CD8-positive, alpha-beta memory T cell (primary cell): ENCODE data around the gene TP63. TPM values are rescaled to one million over a fixed set of nuclear protein-coding genes. Genes with fewer than 3 reads are reported as not detected.

ENCODE experiments used
- CTCF ChIA-PET: fragments of 350-600 bp; sonication (Branson Sonifier 250); formaldehyde crosslinking; loops from one replicate; lab custom pipeline; 2021; ENCODE audit warnings: antibody characterized with exemption; lab: Charles Lee
- POLR2A ChIA-PET: fragments of 350-600 bp; sonication (Branson Sonifier 250); formaldehyde crosslinking; loops from one replicate; lab custom pipeline; 2021; ENCODE audit warnings: antibody characterized with exemption; lab: Charles Lee
- DNase-seq, 5 donors: peaks; one replicate each; pipeline versions ENCODE4 v3.0.0 to v3.0.0-alpha.2; 2020 to 2022; ENCODE audit warnings: mixed read lengths in 1 of 5
- H3K27ac ChIP-seq: one replicate; pipeline ENCODE4 v1.7.0; 2013; ENCODE audit warnings: low read depth, mild to moderate bottlenecking, low read length, moderate library complexity
- H3K27me3 ChIP-seq: 2 replicates; pipeline ENCODE4 v1.7.0; 2013; ENCODE audit warnings: low read length, mild to moderate bottlenecking; ENCODE audit not compliant: insufficient read depth, poor library complexity, severe bottlenecking
- H3K36me3 ChIP-seq: 2 replicates; pipeline ENCODE4 v1.7.0; 2013; ENCODE audit warnings: mild to moderate bottlenecking, low read length, moderate library complexity; ENCODE audit not compliant: insufficient read depth
- H3K4me1 ChIP-seq: 2 replicates; pipeline ENCODE4 v1.7.0; 2013; ENCODE audit warnings: mild to moderate bottlenecking, low read length, moderate library complexity; ENCODE audit not compliant: insufficient read depth
- H3K4me3 ChIP-seq: 2 replicates; pipeline ENCODE4 v1.7.0; 2013; ENCODE audit warnings: mild to moderate bottlenecking, low read length
- H3K9me3 ChIP-seq: 2 replicates; pipeline ENCODE4 v1.7.0; 2013; ENCODE audit warnings: mild to moderate bottlenecking, low read length
- H3K27ac Mint-ChIP-seq, 8 donors: one replicate each; pipeline ENCODE4 v1.8.0; 2020 to 2021; ENCODE audit warnings: mixed read lengths in 8 of 8, mild to moderate bottlenecking in 6 of 8, inconsistent platforms in 3 of 8, moderate library complexity in 3 of 8
- H3K27me3 Mint-ChIP-seq, 2 donors: one replicate each; pipeline ENCODE4 v1.8.0; 2020 to 2021; ENCODE audit warnings: mixed read lengths in 2 of 2, mild to moderate bottlenecking in 1 of 2, moderate library complexity in 1 of 2
- H3K36me3 Mint-ChIP-seq, 3 donors: one replicate each; pipeline ENCODE4 v1.8.0; 2020 to 2021; ENCODE audit warnings: mixed read lengths in 3 of 3, inconsistent platforms in 1 of 3, mild to moderate bottlenecking in 1 of 3
- H3K4me1 Mint-ChIP-seq, 3 donors: one replicate each; pipeline ENCODE4 v1.8.0; 2020 to 2021; ENCODE audit warnings: mixed read lengths in 3 of 3, inconsistent platforms in 1 of 3, mild to moderate bottlenecking in 1 of 3
- H3K4me3 Mint-ChIP-seq, 7 donors: one replicate each; pipeline ENCODE4 v1.8.0; 2020 to 2021; ENCODE audit warnings: mixed read lengths in 7 of 7, mild to moderate bottlenecking in 6 of 7, moderate library complexity in 4 of 7, inconsistent platforms in 2 of 7
- H3K9me3 Mint-ChIP-seq, 5 donors: one replicate each; pipeline ENCODE4 v1.8.0; 2020 to 2022; ENCODE audit warnings: mixed read lengths in 5 of 5, mild to moderate bottlenecking in 3 of 5, moderate library complexity in 2 of 5, inconsistent platforms in 1 of 5
- polyA plus RNA-seq: library from polyadenylated mRNA; unstranded; fragments of 300-500 nt; fragmentation: Illumina TruSeq; gene quantifications from one replicate; pipeline ENCODE4 v1.2.3, GENCODE V29; 2021
- total RNA-seq, 2 experiments: library from RNA; stranded (reverse); gene quantifications; one replicate each; pipeline ENCODE4 v1.2.3, GENCODE V29; 2021

TP63 gene
- under 1 TPM; 0.31 to 0.82 TPM for total RNA-seq
- 0.13 TPM for polyA plus RNA-seq

GRCh38 chr3:189631373-189631408 lies at the start of gene TP63:
Gene TP63, plus strand, starts transcription at chr3:189631389. Its CDS starts 127 bp downstream, at chr3:189631516.
- peaks cover 7% of the 10 kb centered on the region for H3K4me1 ChIP-seq
- H3K4me3 ChIP-seq, result no peak within 1 kb of the TSS
- Mint-ChIP-seq H3K27me3 (peaks cover 0 to 2% of the 10 kb centered on the region in 2 donors), H3K4me3 (peak within 1 kb of the TSS; percentile 47 to 76 (median 62)), H3K4me1 (peaks cover 16 to 30% (median 24%) of the 10 kb centered on the region in 3 donors), H3K9me3 (no peaks in the 10 kb centered on the region), H3K27ac (peak within 1 kb of the TSS in 6 of 8 donors; percentile 11 to 71 (median 38)), H3K36me3 (no peaks in the 10 kb centered on the region)
- no peaks in the 10 kb centered on the region for H3K36me3 ChIP-seq
- no peak within 1 kb of the TSS for H3K27ac ChIP-seq
- ChIA-PET CTCF (no interaction called here), POLR2A (no interaction called here)
- H3K27me3 ChIP-seq, result no peaks in the 10 kb centered on the region
- no peak for DNase-seq
- H3K9me3 ChIP-seq, result no peaks in the 10 kb centered on the region

GRCh38 chr3:189582179-189582578 lies 49.0 kb upstream of the TP63 start:
- no peak overlapping the region for H3K4me3 ChIP-seq
- Mint-ChIP-seq H3K9me3 (no peaks in the 10 kb centered on the region), H3K36me3 (peaks cover 0 to 4% (median 1%) of the 10 kb centered on the region in 3 donors), H3K27ac (no peak overlapping the region), H3K4me1 (no peaks in the 10 kb centered on the region), H3K27me3 (peaks cover 3 to 5% of the 10 kb centered on the region in 2 donors), H3K4me3 (no peak overlapping the region)
- H3K4me1 ChIP-seq, result no peaks in the 10 kb centered on the region
- ChIA-PET POLR2A (no interaction called here), CTCF (no interaction called here)
- no peaks in the 10 kb centered on the region for H3K27me3 ChIP-seq
- DNase-seq, result no peak
- no peaks in the 10 kb centered on the region for H3K9me3 ChIP-seq
- no peaks in the 10 kb centered on the region for H3K36me3 ChIP-seq
- H3K27ac ChIP-seq, result no peak overlapping the region

- Histone ChIP-seq H3K36me3 (no peaks in the 10 kb centered on the region), H3K27me3 (no peaks in the 10 kb centered on the region), H3K9me3 (no peaks in the 10 kb centered on the region), H3K27ac (no peak overlapping the region), H3K4me1 (no peaks in the 10 kb centered on the region), H3K4me3 (no peak overlapping the region)
- POLR2A ChIA-PET, result no interaction called here
- no peak for DNase-seq
- Mint-ChIP-seq H3K4me1 (no peaks in the 10 kb centered on the region), H3K4me3 (no peak overlapping the region), H3K27ac (no peak overlapping the region), H3K9me3 (no peaks in the 10 kb centered on the region), H3K36me3 (peaks cover 0 to 4% (median 3%) of the 10 kb centered on the region in 3 donors), H3K27me3 (peaks cover 3 to 5% of the 10 kb centered on the region in 2 donors)
- CTCF ChIA-PET, result no interaction called here
Measured at GRCh38 chr3:189584645-189585044, 46.5 kb upstream of the TP63 start.

- Mint-ChIP-seq H3K36me3 (peaks cover 0 to 3% (median 0%) of the 10 kb centered on the region in 3 donors), H3K9me3 (peaks cover 0 to 5% (median 0%) of the 10 kb centered on the region in 5 donors), H3K27me3 (peaks cover 3 to 5% of the 10 kb centered on the region in 2 donors), H3K4me1 (no peaks in the 10 kb centered on the region), H3K27ac (no peak overlapping the region), H3K4me3 (no peak overlapping the region)
- H3K4me1 ChIP-seq, result no peaks in the 10 kb centered on the region
- no peak overlapping the region for H3K4me3 ChIP-seq
- ChIA-PET CTCF (no interaction called here), POLR2A (no interaction called here)
- H3K27ac ChIP-seq, result no peak overlapping the region
- no peak for DNase-seq
- no peaks in the 10 kb centered on the region for H3K36me3 ChIP-seq
- H3K27me3 ChIP-seq, result no peaks in the 10 kb centered on the region
- no peaks in the 10 kb centered on the region for H3K9me3 ChIP-seq
Measured at GRCh38 chr3:189586941-189587663, 44.1 kb upstream of the TP63 start.

GRCh38 chr3:189587664-189588040 lies 43.5 kb upstream of the TP63 start:
- H3K27ac ChIP-seq, result no peak overlapping the region
- no peaks in the 10 kb centered on the region for H3K36me3 ChIP-seq
- peaks cover 0 to 3% (median 0%) of the 10 kb centered on the region in 3 donors for H3K36me3 Mint-ChIP-seq
- no peaks in the 10 kb centered on the region for H3K4me1 ChIP-seq
- no peak overlapping the region for H3K4me3 ChIP-seq
- CTCF ChIA-PET, result no interaction called here
- no peak overlapping the region for H3K4me3 Mint-ChIP-seq
- no peaks in the 10 kb centered on the region for H3K4me1 Mint-ChIP-seq
- no peaks in the 10 kb centered on the region for H3K27me3 ChIP-seq
- no peaks in the 10 kb centered on the region for H3K9me3 ChIP-seq
- no peak for DNase-seq
- peaks cover 0 to 5% (median 0%) of the 10 kb centered on the region in 5 donors for H3K9me3 Mint-ChIP-seq
- peaks cover 3 to 5% of the 10 kb centered on the region in 2 donors for H3K27me3 Mint-ChIP-seq
- no peak overlapping the region for H3K27ac Mint-ChIP-seq
- POLR2A ChIA-PET, result no interaction called here

GRCh38 chr3:189588070-189588469 lies 43.1 kb upstream of the TP63 start:
- Histone ChIP-seq H3K36me3 (no peaks in the 10 kb centered on the region), H3K9me3 (no peaks in the 10 kb centered on the region), H3K4me3 (no peak overlapping the region), H3K27me3 (no peaks in the 10 kb centered on the region), H3K27ac (no peak overlapping the region), H3K4me1 (no peaks in the 10 kb centered on the region)
- H3K4me1 Mint-ChIP-seq, result no peaks in the 10 kb centered on the region
- H3K27ac Mint-ChIP-seq, result no peak overlapping the region
- no peak overlapping the region for H3K4me3 Mint-ChIP-seq
- peaks cover 0 to 5% (median 0%) of the 10 kb centered on the region in 5 donors for H3K9me3 Mint-ChIP-seq
- no peak for DNase-seq
- H3K36me3 Mint-ChIP-seq, result peaks cover 0 to 3% (median 0%) of the 10 kb centered on the region in 3 donors
- CTCF ChIA-PET, result no interaction called here
- peaks cover 3 to 5% of the 10 kb centered on the region in 2 donors for H3K27me3 Mint-ChIP-seq
- POLR2A ChIA-PET, result no interaction called here

- CTCF ChIA-PET, result no interaction called here
Measured at GRCh38 chr3:189588475-189589178, 42.6 kb upstream of the TP63 start.

GRCh38 chr3:189589179-189589569 lies 42.0 kb upstream of the TP63 start:
- Mint-ChIP-seq H3K4me3 (no peak overlapping the region), H3K27ac (no peak overlapping the region)

More at GRCh38 chr3:189588475-189589178, 42.6 kb upstream of the TP63 start:
- H3K27me3 Mint-ChIP-seq, result peaks cover 3 to 5% of the 10 kb centered on the region in 2 donors
- no peak for DNase-seq
- H3K9me3 ChIP-seq, result no peaks in the 10 kb centered on the region
- POLR2A ChIA-PET, result no interaction called here
- peaks cover 0 to 5% (median 0%) of the 10 kb centered on the region in 5 donors for H3K9me3 Mint-ChIP-seq
- no peaks in the 10 kb centered on the region for H3K36me3 ChIP-seq
- peaks cover 0 to 3% (median 0%) of the 10 kb centered on the region in 3 donors for H3K36me3 Mint-ChIP-seq
- H3K4me3 Mint-ChIP-seq, result no peak overlapping the region
- H3K4me3 ChIP-seq, result no peak overlapping the region
- no peaks in the 10 kb centered on the region for H3K4me1 ChIP-seq
- no peaks in the 10 kb centered on the region for H3K4me1 Mint-ChIP-seq
- no peak overlapping the region for H3K27ac ChIP-seq
- no peak overlapping the region for H3K27ac Mint-ChIP-seq
- no peaks in the 10 kb centered on the region for H3K27me3 ChIP-seq

More at GRCh38 chr3:189589179-189589569, 42.0 kb upstream of the TP63 start:
- Histone ChIP-seq H3K4me1 (no peaks in the 10 kb centered on the region), H3K36me3 (no peaks in the 10 kb centered on the region), H3K27me3 (no peaks in the 10 kb centered on the region), H3K27ac (no peak overlapping the region), H3K9me3 (no peaks in the 10 kb centered on the region), H3K4me3 (no peak overlapping the region)
- DNase-seq, result no peak
- peaks cover 3 to 5% of the 10 kb centered on the region in 2 donors for H3K27me3 Mint-ChIP-seq
- peaks cover 0 to 3% (median 0%) of the 10 kb centered on the region in 3 donors for H3K36me3 Mint-ChIP-seq
- ChIA-PET POLR2A (no interaction called here), CTCF (no interaction called here)
- peaks cover 0 to 5% (median 0%) of the 10 kb centered on the region in 5 donors for H3K9me3 Mint-ChIP-seq
- no peaks in the 10 kb centered on the region for H3K4me1 Mint-ChIP-seq
